HEK293 (cell line): ENCODE results near the gene FKBP5.

Experiments used
- BCL11A ChIP-seq: fragments of 450-650 bp; formaldehyde crosslinking; IDR thresholded peaks from 2 replicates; pipeline ENCODE4 v1.5.1; 2016; ENCODE audit warnings: low read depth, missing biosample characterization, missing genetic modification characterization
- FEZF1 ChIP-seq: fragments of 450-650 bp; formaldehyde crosslinking; IDR thresholded peaks from 2 replicates; pipeline ENCODE4 v1.5.1; 2016; ENCODE audit warnings: missing biosample characterization, missing genetic modification characterization
- GFI1B ChIP-seq: fragments of 450-650 bp; formaldehyde crosslinking; IDR thresholded peaks from 2 replicates; pipeline ENCODE4 v1.5.1; 2016; ENCODE audit warnings: missing biosample characterization, missing genetic modification characterization
- KLF16 ChIP-seq: fragments of 450-650 bp; formaldehyde crosslinking; IDR thresholded peaks from 2 replicates; pipeline ENCODE4 v1.5.1; 2017; ENCODE audit warnings: missing biosample characterization, missing genetic modification characterization
- PRDM4 ChIP-seq: fragments of 450-650 bp; formaldehyde crosslinking; IDR thresholded peaks from 2 replicates; pipeline ENCODE4 v1.5.1; 2017; ENCODE audit warnings: missing biosample characterization, missing genetic modification characterization
- SP2 ChIP-seq: fragments of 450-650 bp; formaldehyde crosslinking; IDR thresholded peaks from 2 replicates; pipeline ENCODE4 v1.5.1; 2016; ENCODE audit warnings: missing biosample characterization, missing genetic modification characterization
- TSHZ1 ChIP-seq: fragments of 450-650 bp; formaldehyde crosslinking; IDR thresholded peaks from 2 replicates; pipeline ENCODE4 v1.5.1; 2016; ENCODE audit warnings: missing biosample characterization, missing genetic modification characterization, borderline replicate concordance
- YY2 ChIP-seq: fragments of 450-650 bp; formaldehyde crosslinking; IDR thresholded peaks from 2 replicates; pipeline ENCODE4 v1.5.1; 2016; ENCODE audit warnings: missing biosample characterization, missing genetic modification characterization
- ZBTB17 ChIP-seq: fragments of 450-650 bp; formaldehyde crosslinking; IDR thresholded peaks from 2 replicates; pipeline ENCODE4 v1.5.1; 2016; ENCODE audit warnings: missing biosample characterization, missing genetic modification characterization
- ZBTB26 ChIP-seq: fragments of 450-650 bp; formaldehyde crosslinking; optimal IDR thresholded peaks from 2 replicates; pipeline ENCODE3; 2016; ENCODE audit warnings: missing biosample characterization, mild to moderate bottlenecking, missing genetic modification characterization
- ZFP37 ChIP-seq: fragments of 450-650 bp; formaldehyde crosslinking; IDR thresholded peaks from 2 replicates; pipeline ENCODE4 v1.5.1; 2016; ENCODE audit warnings: missing biosample characterization, missing genetic modification characterization
- ZNF23 ChIP-seq: fragments of 450-650 bp; formaldehyde crosslinking; IDR thresholded peaks from 2 replicates; pipeline ENCODE4 v1.5.1; 2016; ENCODE audit warnings: missing biosample characterization, missing genetic modification characterization, borderline replicate concordance
- ZNF785 ChIP-seq: fragments of 450-650 bp; formaldehyde crosslinking; IDR thresholded peaks from 2 replicates; pipeline ENCODE4 v1.5.1; 2016; ENCODE audit warnings: missing biosample characterization, missing genetic modification characterization
- TF ChIP-seq, protein P1 (sequence below): fragments of 450-650 bp; formaldehyde crosslinking; IDR thresholded peaks from 2 replicates; pipeline ENCODE4 v1.5.1; 2016; ENCODE audit warnings: missing biosample characterization, missing genetic modification characterization
- TF ChIP-seq, protein P2 (sequence below): fragments of 450-650 bp; formaldehyde crosslinking; IDR thresholded peaks from 2 replicates; pipeline ENCODE4 v1.5.1; 2017; ENCODE audit warnings: missing biosample characterization, missing genetic modification characterization
- TF ChIP-seq, protein P3 (sequence below): fragments of 450-650 bp; formaldehyde crosslinking; IDR thresholded peaks from 2 replicates; pipeline ENCODE4 v1.5.1; 2016; ENCODE audit warnings: missing biosample characterization, missing genetic modification characterization

The FKBP5 gene

GRCh38 chr6:35596448-35597442 is 92.0 kb downstream of the FKBP5 start (continued):
- TF ChIP-seq ZFP37 (peak; percentile 78), ZNF785 (tag by site-specific recombination) (no peak), ZBTB17 (tag by site-specific recombination) (peak; percentile 42; the same call in 1 of the 2 replicates), PRDM4 (tag by site-specific recombination) (0 out of 2 replicates have a peak, but pooled peaks have one; percentile 9), ZBTB26 (tag by site-specific recombination) (no peak), KLF16 (tag by site-specific recombination) (no peak), SP2 (tag by site-specific recombination) (0 out of 2 replicates have a peak, but pooled peaks have one; percentile 8), BCL11A (tag by site-specific recombination) (peak; percentile 82), FEZF1 (tag by site-specific recombination) (peak; percentile 92), GFI1B (peak; percentile 98), TSHZ1 (0 out of 2 replicates have a peak, but pooled peaks have one; percentile 26), YY2 (no peak), ZNF23 (tag by site-specific recombination) (no peak)
- TF ChIP-seq, protein P1, sequence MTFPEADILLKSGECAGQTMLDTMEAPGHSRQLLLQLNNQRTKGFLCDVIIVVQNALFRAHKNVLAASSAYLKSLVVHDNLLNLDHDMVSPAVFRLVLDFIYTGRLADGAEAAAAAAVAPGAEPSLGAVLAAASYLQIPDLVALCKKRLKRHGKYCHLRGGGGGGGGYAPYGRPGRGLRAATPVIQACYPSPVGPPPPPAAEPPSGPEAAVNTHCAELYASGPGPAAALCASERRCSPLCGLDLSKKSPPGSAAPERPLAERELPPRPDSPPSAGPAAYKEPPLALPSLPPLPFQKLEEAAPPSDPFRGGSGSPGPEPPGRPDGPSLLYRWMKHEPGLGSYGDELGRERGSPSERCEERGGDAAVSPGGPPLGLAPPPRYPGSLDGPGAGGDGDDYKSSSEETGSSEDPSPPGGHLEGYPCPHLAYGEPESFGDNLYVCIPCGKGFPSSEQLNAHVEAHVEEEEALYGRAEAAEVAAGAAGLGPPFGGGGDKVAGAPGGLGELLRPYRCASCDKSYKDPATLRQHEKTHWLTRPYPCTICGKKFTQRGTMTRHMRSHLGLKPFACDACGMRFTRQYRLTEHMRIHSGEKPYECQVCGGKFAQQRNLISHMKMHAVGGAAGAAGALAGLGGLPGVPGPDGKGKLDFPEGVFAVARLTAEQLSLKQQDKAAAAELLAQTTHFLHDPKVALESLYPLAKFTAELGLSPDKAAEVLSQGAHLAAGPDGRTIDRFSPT (tag by site-specific recombination): peak; percentile 70; the same call in 1 of the 2 replicates
- TF ChIP-seq, protein P2, sequence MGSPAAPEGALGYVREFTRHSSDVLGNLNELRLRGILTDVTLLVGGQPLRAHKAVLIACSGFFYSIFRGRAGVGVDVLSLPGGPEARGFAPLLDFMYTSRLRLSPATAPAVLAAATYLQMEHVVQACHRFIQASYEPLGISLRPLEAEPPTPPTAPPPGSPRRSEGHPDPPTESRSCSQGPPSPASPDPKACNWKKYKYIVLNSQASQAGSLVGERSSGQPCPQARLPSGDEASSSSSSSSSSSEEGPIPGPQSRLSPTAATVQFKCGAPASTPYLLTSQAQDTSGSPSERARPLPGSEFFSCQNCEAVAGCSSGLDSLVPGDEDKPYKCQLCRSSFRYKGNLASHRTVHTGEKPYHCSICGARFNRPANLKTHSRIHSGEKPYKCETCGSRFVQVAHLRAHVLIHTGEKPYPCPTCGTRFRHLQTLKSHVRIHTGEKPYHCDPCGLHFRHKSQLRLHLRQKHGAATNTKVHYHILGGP: 0 out of 2 replicates have a peak, but pooled peaks have one; percentile 31
- TF ChIP-seq, protein P3, sequence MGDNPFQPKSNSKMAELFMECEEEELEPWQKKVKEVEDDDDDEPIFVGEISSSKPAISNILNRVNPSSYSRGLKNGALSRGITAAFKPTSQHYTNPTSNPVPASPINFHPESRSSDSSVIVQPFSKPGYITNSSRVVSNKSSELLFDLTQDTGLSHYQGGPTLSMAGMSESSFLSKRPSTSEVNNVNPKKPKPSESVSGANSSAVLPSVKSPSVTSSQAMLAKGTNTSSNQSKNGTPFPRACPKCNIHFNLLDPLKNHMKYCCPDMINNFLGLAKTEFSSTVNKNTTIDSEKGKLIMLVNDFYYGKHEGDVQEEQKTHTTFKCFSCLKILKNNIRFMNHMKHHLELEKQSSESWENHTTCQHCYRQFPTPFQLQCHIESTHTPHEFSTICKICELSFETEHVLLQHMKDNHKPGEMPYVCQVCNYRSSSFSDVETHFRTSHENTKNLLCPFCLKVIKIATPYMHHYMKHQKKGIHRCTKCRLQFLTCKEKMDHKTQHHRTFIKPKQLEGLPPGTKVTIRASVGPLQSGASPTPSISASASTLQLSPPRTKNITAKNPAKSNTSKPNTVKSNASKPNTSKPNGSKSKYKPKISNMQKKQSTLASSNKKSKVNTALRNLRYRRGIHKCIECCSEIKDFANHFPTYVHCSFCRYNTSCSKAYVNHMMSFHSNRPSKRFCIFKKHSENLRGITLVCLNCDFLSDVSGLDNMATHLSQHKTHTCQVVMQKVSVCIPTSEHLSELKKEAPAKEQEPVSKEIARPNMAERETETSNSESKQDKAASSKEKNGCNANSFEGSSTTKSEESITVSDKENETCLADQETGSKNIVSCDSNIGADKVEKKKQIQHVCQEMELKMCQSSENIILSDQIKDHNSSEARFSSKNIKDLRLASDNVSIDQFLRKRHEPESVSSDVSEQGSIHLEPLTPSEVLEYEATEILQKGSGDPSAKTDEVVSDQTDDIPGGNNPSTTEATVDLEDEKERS (tag by site-specific recombination): no peak
